GM12878 (cell line): Measurements from ENCODE around the gene DGKB. TPM values are rescaled to one million over a fixed set of nuclear protein-coding genes. Genes with fewer than 3 reads are reported as not detected.

Experiments
- ATAC-seq: fragments of 200-7000 bp; cut with Tn5 transposase; 3 replicates; pipeline ENCODE4 v1.9.1; 2020; ENCODE audit warnings: mild to moderate bottlenecking, moderate library complexity
- BruUV-seq: library from RNA; stranded (reverse); fragments of 400-500 nt; replicated peaks from 2 replicates; lab custom pipeline; 2021; lab: Mats Ljungman, UMichigan
- CTCF ChIA-PET: fragments of 300-600 bp; sonication (Branson Sonifier 250); formaldehyde crosslinking; extraction: SDS; loops from one replicate; lab custom pipeline; 2021; ENCODE audit warnings: inconsistent platforms; lab: Yijun Ruan, JAX
- POLR2A ChIA-PET: fragments of 350-600 bp; formaldehyde crosslinking; extraction: SDS; loops from one replicate; lab custom pipeline; 2021; ENCODE audit warnings: inconsistent platforms; lab: Charles Lee
- RAD21 ChIA-PET: fragments of 300-600 bp; sonication (Branson Sonifier 250); formaldehyde crosslinking; loops from one replicate; lab custom pipeline; 2023; ENCODE audit warnings: antibody characterized with exemption; ENCODE audit not compliant: unreplicated experiment; lab: Charles Lee
- SMC1A ChIA-PET: fragments of 300-600 bp; sonication (Branson Sonifier 250); formaldehyde crosslinking; loops from one replicate; lab custom pipeline; 2023; ENCODE audit not compliant: unreplicated experiment, uncharacterized antibody; lab: Charles Lee
- DNase-seq: peaks from one replicate; pipeline ENCODE4 v3.0.0-alpha.2; 2011; ENCODE audit warnings: low read depth, low spot score
- FAIRE-seq: peaks from 3 replicates; lab custom pipeline; 2011; peaks lifted over from hg19 to GRCh38; lab: Jason Lieb, UNC
- H2AFZ ChIP-seq: 2 replicates; pipeline ENCODE4 v1.6.0; 2011; ENCODE audit warnings: low read depth, low read length, control low read depth; ENCODE audit not compliant: control insufficient read depth
- H3K27ac ChIP-seq: 2 replicates; pipeline ENCODE4 v1.5.1; 2011; ENCODE audit warnings: control low read depth; ENCODE audit not compliant: control insufficient read depth, insufficient read depth
- H3K27me3 ChIP-seq, 2 experiments: replicated peaks in 1 of 2; 2 replicates each; pipeline versions ENCODE4 v1.6.0 to v1.6.1; 2011; ENCODE audit warnings: low read length in 1 of 2; ENCODE audit not compliant: control insufficient read depth in 2 of 2, insufficient read depth in 2 of 2
- H3K36me3 ChIP-seq, 2 experiments: 2 replicates each; pipeline ENCODE4 v1.5.1; 2011; ENCODE audit warnings: low read length in 1 of 2; ENCODE audit not compliant: control insufficient read depth in 2 of 2, insufficient read depth in 2 of 2
- H3K4me1 ChIP-seq: 2 replicates; pipeline ENCODE4 v1.6.1; 2011; ENCODE audit warnings: mild to moderate bottlenecking, low read length, moderate library complexity, mixed read lengths; ENCODE audit not compliant: control insufficient read depth, insufficient read depth
- H3K4me2 ChIP-seq: 2 replicates; pipeline ENCODE4 v1.6.0; 2011; ENCODE audit warnings: control low read depth; ENCODE audit not compliant: control insufficient read depth, insufficient read depth
- H3K4me3 ChIP-seq: fragments of 200-600 bp; sonication (generic); 2 replicates; pipeline ENCODE4 v1.5.1; 2016
- H3K79me2 ChIP-seq: 2 replicates; pipeline ENCODE4 v1.6.0; 2011; ENCODE audit warnings: low read length; ENCODE audit not compliant: control insufficient read depth, insufficient read depth
- H3K9ac ChIP-seq: 2 replicates; pipeline ENCODE4 v1.8.0; 2011; ENCODE audit warnings: low read length, control low read depth, mixed read lengths; ENCODE audit not compliant: control insufficient read depth, insufficient read depth
- H3K9me3 ChIP-seq: replicated peaks from 3 replicates; pipeline ENCODE4 v1.5.1; 2011; ENCODE audit warnings: mild to moderate bottlenecking, low read length; ENCODE audit not compliant: control insufficient read depth, insufficient read depth
- H4K20me1 ChIP-seq: 2 replicates; pipeline ENCODE4 v1.6.0; 2011; ENCODE audit not compliant: control insufficient read depth, insufficient read depth
- DPF2 ChIP-seq: fragments of 450-650 bp; IDR thresholded peaks from 2 replicates; pipeline ENCODE4 v1.6.1; 2017; ENCODE audit warnings: mild to moderate bottlenecking
- IRF5 ChIP-seq: fragments of 450-650 bp; IDR thresholded peaks from 2 replicates; pipeline ENCODE4 v1.6.1; 2017; ENCODE audit warnings: borderline replicate concordance
- RELA ChIP-seq: fragments of 450-650 bp; IDR thresholded peaks from 2 replicates; pipeline ENCODE4 v1.8.0; 2014; ENCODE audit warnings: borderline replicate concordance; ENCODE audit not compliant: partially characterized antibody
- RELB ChIP-seq: fragments of 450-650 bp; IDR thresholded peaks from 2 replicates; pipeline ENCODE4 v1.6.1; 2017; ENCODE audit warnings: low read depth, mild to moderate bottlenecking, moderate library complexity
- USF2 ChIP-seq: IDR thresholded peaks from 2 replicates; pipeline ENCODE4 v1.6.1; 2011; ENCODE audit warnings: low read depth, low read length, improper control_type of control experiment, borderline replicate concordance
- ZBTB33 ChIP-seq: fragments of 450-650 bp; IDR thresholded peaks from 2 replicates; pipeline ENCODE4 v1.6.1; 2017; ENCODE audit warnings: mild to moderate bottlenecking
- WGBS: methylation state at CpG from one replicate; pipeline ENCODE4 v1.1.6; 2016; ENCODE audit warnings: low lambda C conversion rate; ENCODE audit not compliant: insufficient replicate concordance, insufficient coverage; ENCODE audit errors: missing lambda C conversion rate; 5-methylcytosine and 5-hydroxymethylcytosine counted together
- in situ Hi-C: fragments of 300-500 bp; cut with MboI; formaldehyde crosslinking; loops from 9 replicates; pipeline ENCODE4 v1.14.3; 2018; ENCODE audit warnings: mixed read lengths
- intact Hi-C: fragments of 100-400 bp; cut with micrococcal nuclease; formaldehyde crosslinking; loops from one replicate; pipeline ENCODE4 v1.14.2; 2022; ENCODE audit not compliant: unreplicated experiment
- polyA plus RNA-seq, 11 experiments: library from polyadenylated mRNA; depleted of rRNA in 4 of 11; unstranded in 6 of 11; stranded (reverse) in 5 of 11; fragments of >200 nt; fragmentation: Nextera tagmentation in 4 of 11; fragmentation: Illumina TruSeq in 1 of 11; extraction: Ambion mirVana in 4 of 11; extraction: Trizol in 1 of 11; gene quantifications; 1 replicate in 1 of 11; 2 replicates in 10 of 11; pipeline versions ENCODE4 v1.2.1 to v1.2.3, GENCODE V29; 2011 to 2016; ENCODE audit warnings: inconsistent platforms in 2 of 11, missing spikeins in 2 of 11, low read depth in 1 of 11
- total RNA-seq, 4 experiments: library from RNA; depleted of rRNA in 3 of 4; stranded (reverse); fragments of >200 nt in 3 of 4; fragmentation: Illumina TruSeq in 1 of 4; extraction: Trizol in 1 of 4; gene quantifications; 2 replicates each; pipeline versions ENCODE4 v1.2.1 to v1.2.3, GENCODE V29; 2013 to 2021

The DGKB gene
- total and polyA plus RNA-seq, 10 of the 15 experiments (the other 5 are each of a cell fraction or from before 2014, with no cell fraction given): 0.02 to 0.10 (median 0.04) TPM; not detected in 6

GRCh38 chr7:14332155-14332554 is 570.4 kb downstream of the DGKB start:
- no peak for DNase-seq
- no peak for ATAC-seq
- TF ChIP-seq RELB (no peak), IRF5 (no peak), USF2 (no peak), ZBTB33 (no peak), RELA (no peak), DPF2 (no peak)
- Histone ChIP-seq H3K27me3 (no peaks in the 10 kb centered on the region), H3K36me3 (no peaks in the 10 kb centered on the region), H3K9ac (no peak overlapping the region), H3K27ac (no peak overlapping the region), H3K79me2 (no peaks in the 10 kb centered on the region), H4K20me1 (no peaks in the 10 kb centered on the region), H3K9me3 (no peaks in the 10 kb centered on the region), H3K4me3 (no peak overlapping the region), H2AFZ (no peak overlapping the region), H3K4me1 (no peaks in the 10 kb centered on the region), H3K4me2 (no peak overlapping the region)
- under 1% methylated on average over 5 of the region's 5 CpGs for WGBS
- CTCF ChIA-PET: interaction anchor here (1.1 kb wide), 1 partner anchor 124 kb away, joined by 3 read pairs; no protein-coding TSS in a partner anchor
- no TSS peak for BruUV-seq
- SMC1A ChIA-PET: interaction anchor here (1.2 kb wide), 2 partner anchors 9 to 13 kb away, joined by 3 read pairs; no protein-coding TSS in a partner anchor
- in situ Hi-C loops: no loop called here
- POLR2A ChIA-PET: interaction anchor here (0.8 kb wide), 1 partner anchor 43 kb away, joined by 3 read pairs; no protein-coding TSS in a partner anchor
- RAD21 ChIA-PET: interaction anchor here (1.3 kb wide), 1 partner anchor 9 kb away, joined by 3 read pairs; no protein-coding TSS in a partner anchor
- FAIRE-seq: no peak
- intact Hi-C loops: no loop called here
